ENCODE results near the gene EPB41L4A. TPM values are rescaled to one million over a fixed set of nuclear protein-coding genes. Genes with fewer than 3 reads are reported as not detected.

The EPB41L4A gene
- total and polyA plus RNA-seq, 8 donors, result 4.4 to 77.6 (median 12.1) TPM

- Histone ChIP-seq H3K36me3 (no peaks in the 10 kb centered on the region), H3K27ac (peak overlapping the region in 3 of 5 donors; percentile 3 to 11 (median 9)), H3K4me1 (peaks cover 4 to 46% (median 24%) of the 10 kb centered on the region in 4 donors), H3K27me3 (no peaks in the 10 kb centered on the region), H3K9me3 (no peaks in the 10 kb centered on the region), H3K4me3 (no peak overlapping the region)
- intact Hi-C loops (cut with DNase I; ENCODE audit: low total_unique reads), result no loop called here
- TF ChIP-seq EP300 (IDR thresholded peaks at IDR 0.05) (no peak), POLR2AphosphoS5 (IDR thresholded peaks at IDR 0.05) (no peak), CTCF (IDR thresholded peaks at IDR 0.05) (no peak), POLR2A (IDR thresholded peaks at IDR 0.05) (no peak)
- no peak for DNase-seq
Measured at GRCh38 chr5:112407240-112407639, 11.8 kb downstream of the EPB41L4A start.

- intact Hi-C loops (cut with DNase I; ENCODE audit: low total_unique reads), result no loop called here
- Histone ChIP-seq H3K9me3 (no peaks in the 10 kb centered on the region), H3K27ac (no peak overlapping the region), H3K27me3 (no peaks in the 10 kb centered on the region), H3K4me1 (peaks cover 0 to 28% (median 13%) of the 10 kb centered on the region in 4 donors), H3K4me3 (no peak overlapping the region), H3K36me3 (no peaks in the 10 kb centered on the region)
- 67 to 91% (median 80%) methylated on average over 1 of the region's 1 CpG for WGBS, 5 donors
- no peak for TF ChIP-seq EP300 (IDR thresholded peaks at IDR 0.05)
- TF ChIP-seq POLR2AphosphoS5 (IDR thresholded peaks at IDR 0.05), result no peak
- no peak for TF ChIP-seq CTCF (IDR thresholded peaks at IDR 0.05)
- TF ChIP-seq POLR2A (IDR thresholded peaks at IDR 0.05), result no peak
- DNase-seq, result no peak
Measured at GRCh38 chr5:112403069-112403468, 16.0 kb downstream of the EPB41L4A start.

GRCh38 chr5:112401924-112402323 is 17.2 kb downstream of the EPB41L4A start:
- intact Hi-C loops (cut with DNase I; ENCODE audit: low total_unique reads), result no loop called here
- Histone ChIP-seq H3K4me1 (peaks cover 0 to 16% (median 8%) of the 10 kb centered on the region in 4 donors), H3K27me3 (no peaks in the 10 kb centered on the region), H3K27ac (no peak overlapping the region), H3K4me3 (no peak overlapping the region), H3K9me3 (no peaks in the 10 kb centered on the region), H3K36me3 (no peaks in the 10 kb centered on the region)
- WGBS, 5 donors, result 86 to 90% (median 88%) methylated on average over 5 of the region's 5 CpGs
- TF ChIP-seq CTCF (IDR thresholded peaks at IDR 0.05), result no peak
- no peak for TF ChIP-seq POLR2A (IDR thresholded peaks at IDR 0.05)
- no peak for TF ChIP-seq POLR2AphosphoS5 (IDR thresholded peaks at IDR 0.05)
- TF ChIP-seq EP300 (IDR thresholded peaks at IDR 0.05), result no peak
- DNase-seq, result no peak

- TF ChIP-seq POLR2AphosphoS5 (IDR thresholded peaks at IDR 0.05) (no peak), EP300 (IDR thresholded peaks at IDR 0.05) (no peak), CTCF (IDR thresholded peaks at IDR 0.05) (no peak), POLR2A (IDR thresholded peaks at IDR 0.05) (no peak)
- no peak overlapping the region for H3K4me3 ChIP-seq
- no peak for DNase-seq
- no peaks in the 10 kb centered on the region for H3K27me3 ChIP-seq
- H3K9me3 ChIP-seq, result no peaks in the 10 kb centered on the region
- WGBS, 5 donors, result 71 to 94% (median 82%) methylated on average over 2 of the region's 2 CpGs
- no peaks in the 10 kb centered on the region for H3K4me1 ChIP-seq
- no peak overlapping the region for H3K27ac ChIP-seq
- no peaks in the 10 kb centered on the region for H3K36me3 ChIP-seq
- intact Hi-C loops (cut with DNase I; ENCODE audit: low total_unique reads), result no loop called here
Measured at GRCh38 chr5:112397690-112398089, 21.4 kb downstream of the EPB41L4A start.

All from stomach (tissue), 9 donors.